CD4-positive, alpha-beta T cell treated with Interleukin-10 for 1 hour (primary cell): ENCODE data around the gene DEAF1.
A peak's percentile ranks its signal among the peaks of the same experiment; 100 is the strongest.
"Not testable (repeated sequence)": the region's sequence is repeated elsewhere in the genome, so short reads cannot be mapped to it uniquely, and the experiment has no call there.

Experiments used
- DNase-seq: peaks from one replicate; pipeline ENCODE4 v3.0.0-alpha.2; 2020

DEAF1 gene

DNA sequence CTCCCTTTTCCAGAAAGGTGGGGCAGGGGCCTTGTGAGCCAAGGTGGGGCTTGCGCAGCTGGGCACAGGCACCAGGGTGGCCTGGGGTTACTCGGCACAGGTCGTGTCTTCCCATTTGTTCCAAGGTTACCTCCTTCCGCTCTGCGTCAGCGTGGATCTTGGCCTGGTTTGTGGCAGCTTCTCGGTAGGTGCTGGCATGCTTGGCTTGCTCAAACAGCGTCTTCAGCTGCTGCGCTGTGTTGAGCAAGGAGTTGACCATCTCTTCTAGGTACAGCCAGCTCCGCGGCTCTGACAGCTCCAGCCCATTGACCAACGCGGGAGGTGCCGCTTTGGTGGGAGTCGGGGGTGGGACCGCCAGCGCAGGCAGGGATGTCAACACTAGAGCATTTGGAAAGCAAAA is 20.6 kb downstream of the DEAF1 start:
- no peak for DNase-seq

DNA sequence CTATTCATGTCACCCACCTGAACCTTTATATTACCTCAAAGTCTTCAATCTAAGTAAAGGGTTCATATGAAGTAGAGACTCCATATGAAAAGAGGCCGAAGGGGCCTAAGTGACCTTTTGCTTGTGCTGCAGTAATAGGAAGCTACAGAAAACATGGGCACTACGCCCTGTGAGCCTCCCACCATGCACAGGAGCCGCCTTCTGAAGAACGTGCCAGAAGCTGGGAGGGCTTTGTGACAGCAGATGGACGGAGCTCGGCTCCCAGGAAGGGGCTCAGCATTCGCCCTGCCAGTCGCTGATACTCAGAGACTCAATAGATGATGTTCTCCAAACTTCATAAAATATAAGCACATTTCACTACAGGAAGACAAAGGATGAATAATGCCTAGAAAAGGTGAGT is 21.2 kb downstream of the DEAF1 start:
- DNase-seq = no peak

DNA sequence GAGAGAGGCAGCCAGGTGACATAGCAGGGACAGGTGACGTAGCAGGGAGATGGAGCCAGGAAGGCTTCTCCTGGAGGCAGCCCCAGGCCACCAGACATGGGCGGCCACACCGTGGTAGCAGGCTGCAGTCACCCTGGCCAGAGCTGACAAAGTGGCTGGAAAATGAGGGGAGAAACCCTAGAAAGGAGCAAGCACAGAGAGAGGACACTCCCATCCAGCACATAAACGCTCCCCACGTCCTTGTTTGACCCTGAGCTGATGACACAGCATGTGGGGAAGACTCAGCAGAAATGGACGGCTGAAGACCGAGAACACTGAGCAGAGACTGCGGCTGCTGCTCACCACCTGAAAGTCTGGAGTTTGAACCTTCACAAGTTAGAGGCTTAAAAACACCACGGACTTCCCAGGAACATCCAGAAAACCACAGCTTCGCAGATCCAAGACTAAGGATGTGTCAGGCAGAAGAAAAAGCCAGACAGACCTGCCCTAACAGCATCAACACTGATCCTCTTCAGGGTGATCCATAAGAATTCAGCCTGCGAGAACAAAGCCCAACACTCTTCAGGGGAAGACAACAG is 29.2 kb downstream of the DEAF1 start:
- DNase-seq = no peak

DNA sequence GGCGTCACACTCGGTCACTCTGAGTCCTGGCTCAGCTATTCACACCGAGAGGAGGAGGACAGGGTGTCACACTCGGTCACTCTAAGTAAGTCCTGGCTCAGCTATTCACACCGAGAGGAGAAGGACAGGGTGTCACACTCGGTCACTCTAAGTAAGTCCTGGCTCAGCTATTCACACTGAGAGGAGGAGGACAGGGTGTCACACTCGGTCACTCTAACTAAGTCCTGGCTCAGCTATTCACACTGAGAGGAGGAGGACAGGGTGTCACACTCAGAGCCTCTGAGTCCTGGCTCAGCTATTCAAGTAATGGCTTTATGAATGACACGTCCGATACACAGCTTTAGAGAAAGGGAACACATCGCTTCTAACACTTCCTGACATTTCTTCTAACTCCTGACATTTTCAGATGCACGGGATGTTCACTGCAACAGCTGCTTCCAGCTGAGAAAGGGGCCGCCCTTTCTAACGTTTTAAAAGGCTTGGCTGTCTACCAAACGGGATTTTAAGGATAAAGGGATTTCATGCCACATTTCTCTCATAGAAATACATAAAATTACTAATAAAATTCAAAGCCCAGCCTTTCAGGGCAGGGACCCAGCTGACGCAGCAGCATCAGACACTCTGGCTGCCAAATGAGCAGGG is 29.8 kb downstream of the DEAF1 start:
- no peak for DNase-seq

GRCh38 chr11:662689-663274 is 32.2 kb downstream of the DEAF1 start:
- peak; percentile 42 for DNase-seq

DNA sequence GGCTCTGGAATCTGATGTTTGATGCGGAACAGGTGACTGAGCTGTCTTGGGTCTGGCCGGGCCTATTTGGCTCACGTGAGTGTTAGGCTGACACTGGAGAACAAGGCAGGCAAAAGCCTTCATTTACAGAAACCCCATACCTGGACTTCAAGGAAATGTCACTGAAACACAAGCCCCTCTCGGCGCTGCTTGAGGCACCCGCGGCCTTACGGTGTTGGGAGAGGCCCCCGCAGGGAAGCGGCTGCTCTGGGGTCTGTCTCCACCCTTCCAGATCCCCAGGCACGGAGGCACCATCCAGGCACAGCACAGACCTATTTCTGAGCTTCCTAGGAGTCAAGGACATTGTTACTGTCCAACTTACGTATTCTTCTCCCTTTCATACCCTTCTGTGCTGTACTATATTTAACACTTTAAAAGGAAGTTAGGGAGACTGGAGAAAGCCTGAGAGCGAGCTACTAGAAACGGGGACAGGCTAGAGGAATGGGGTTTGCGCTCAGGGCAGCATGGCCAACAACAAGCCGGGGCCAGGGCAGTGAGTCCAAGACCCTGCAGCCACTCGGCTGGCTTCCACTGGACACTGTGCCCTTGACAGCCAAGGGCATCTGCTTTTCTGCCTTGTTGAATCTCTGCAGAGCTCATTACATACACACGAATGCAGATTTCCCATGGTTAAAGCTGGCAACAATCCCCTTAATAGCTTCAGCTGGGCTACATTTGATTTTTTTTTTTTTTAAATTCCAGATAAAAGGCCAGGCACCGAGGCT is 34.2 kb downstream of the DEAF1 start:
- no peak for DNase-seq

DNA sequence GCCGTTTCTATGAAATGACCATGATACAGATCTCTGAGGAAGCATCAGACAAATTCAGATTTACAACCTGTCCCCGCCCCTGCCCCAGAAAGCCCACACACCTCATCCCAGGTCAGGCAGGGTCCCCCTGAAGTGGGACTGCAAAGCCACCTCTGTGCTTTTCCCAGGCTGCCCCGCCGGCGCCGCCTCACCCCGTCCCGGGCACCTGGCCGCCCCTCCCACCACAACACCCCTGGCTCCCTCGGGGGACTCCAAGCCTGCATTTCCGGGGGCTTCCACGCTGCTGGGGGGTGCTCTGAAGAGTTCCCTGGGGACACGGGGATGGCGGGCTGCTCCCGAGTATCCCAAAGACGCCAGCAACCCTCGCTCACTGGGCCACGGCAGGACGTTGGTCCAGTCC is 34.7 kb downstream of the DEAF1 start:
- DNase-seq = no peak

DNA sequence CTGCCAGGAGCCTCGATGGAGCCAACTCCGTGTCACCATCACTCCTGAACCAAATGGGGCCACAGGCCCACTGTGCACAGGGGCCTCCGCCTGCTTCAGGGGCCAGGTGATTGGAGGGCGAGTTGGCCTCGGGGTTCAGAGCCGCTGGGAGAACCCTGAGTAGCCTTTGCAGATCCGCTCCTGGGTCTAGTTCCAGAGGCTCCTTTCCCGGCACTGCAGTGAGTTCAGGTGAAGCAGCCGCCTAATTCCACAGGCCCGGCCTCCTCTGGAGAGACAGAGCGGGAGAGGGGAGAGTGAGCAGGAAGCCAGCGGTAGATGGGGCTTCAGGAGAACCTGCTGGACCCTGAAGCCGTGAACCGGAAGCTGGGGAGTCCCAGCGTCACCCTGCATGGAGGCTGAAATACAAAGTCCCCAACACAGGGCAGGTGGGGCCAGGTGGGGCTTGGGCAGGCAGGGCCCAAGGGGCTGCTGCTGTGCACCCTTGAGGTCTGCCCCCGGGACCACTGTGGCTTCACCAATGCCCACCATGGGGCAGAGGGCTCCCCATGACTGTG is 35.4 kb downstream of the DEAF1 start:
- DNase-seq = no peak

DNA sequence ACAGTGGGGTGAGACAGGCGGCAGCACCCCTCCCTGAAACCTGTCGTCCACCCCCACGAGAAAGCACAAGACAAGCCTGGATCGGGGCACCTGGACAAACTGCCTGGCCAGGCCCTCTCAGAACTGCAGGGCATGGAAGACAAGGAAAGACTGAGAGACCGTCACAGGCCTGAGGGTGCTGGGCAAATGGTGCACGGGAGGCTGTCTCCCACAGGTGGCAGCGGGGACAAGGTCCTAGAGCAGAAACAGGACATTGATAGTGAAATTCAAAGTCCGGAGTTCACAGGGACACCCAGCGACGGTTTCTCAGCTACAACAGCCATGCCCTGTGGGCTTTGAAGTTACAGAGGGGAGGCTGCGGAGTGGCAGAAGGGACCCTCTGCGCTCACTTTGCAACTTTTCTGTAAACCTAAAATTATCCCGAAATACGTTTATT is 37.3 kb downstream of the DEAF1 start:
- DNase-seq = no peak

DNA sequence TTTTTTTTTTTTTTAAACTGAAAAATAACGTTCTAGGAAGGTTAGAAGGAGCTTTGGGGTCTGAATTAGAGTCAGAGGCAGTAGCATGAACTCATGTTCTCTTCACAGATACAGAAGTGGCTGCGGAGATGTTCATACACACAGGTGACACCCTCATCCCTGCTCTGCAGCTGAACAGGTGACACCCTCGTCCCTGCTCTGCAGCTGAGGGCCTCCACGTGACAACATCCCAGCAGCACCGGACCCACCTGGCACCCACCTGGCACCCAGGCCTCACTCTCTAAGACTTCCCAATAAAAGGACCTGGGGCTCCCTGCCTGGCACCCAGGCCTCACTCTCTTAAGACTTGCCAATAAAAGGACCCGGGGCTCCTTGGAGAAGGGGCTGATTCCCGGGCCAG is 38.2 kb downstream of the DEAF1 start:
- no peak for DNase-seq

DNA sequence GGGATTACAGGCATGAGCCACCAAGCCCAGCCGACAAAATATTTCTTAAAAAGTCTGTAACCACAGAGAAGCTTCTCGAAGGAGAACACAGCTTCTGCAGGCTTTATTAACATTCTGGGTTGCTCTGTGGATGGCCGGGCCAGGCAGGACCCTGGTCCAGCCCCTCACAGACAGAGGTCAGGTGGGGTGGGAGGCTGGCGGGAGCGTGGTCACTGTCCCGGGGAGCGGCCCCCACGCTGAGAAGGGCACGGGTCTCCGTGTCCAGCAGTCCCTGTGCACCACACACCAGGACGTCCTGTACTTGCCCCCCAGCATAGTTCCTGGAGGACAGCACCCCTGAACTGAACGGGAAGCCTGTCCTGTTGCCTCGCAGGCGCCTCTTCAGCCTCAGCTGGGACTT is 38.6 kb downstream of the DEAF1 start:
- DNase-seq = no peak

GRCh38 chr11:655036-655726 is 39.8 kb downstream of the DEAF1 start:
- DNase-seq = no peak

DNA sequence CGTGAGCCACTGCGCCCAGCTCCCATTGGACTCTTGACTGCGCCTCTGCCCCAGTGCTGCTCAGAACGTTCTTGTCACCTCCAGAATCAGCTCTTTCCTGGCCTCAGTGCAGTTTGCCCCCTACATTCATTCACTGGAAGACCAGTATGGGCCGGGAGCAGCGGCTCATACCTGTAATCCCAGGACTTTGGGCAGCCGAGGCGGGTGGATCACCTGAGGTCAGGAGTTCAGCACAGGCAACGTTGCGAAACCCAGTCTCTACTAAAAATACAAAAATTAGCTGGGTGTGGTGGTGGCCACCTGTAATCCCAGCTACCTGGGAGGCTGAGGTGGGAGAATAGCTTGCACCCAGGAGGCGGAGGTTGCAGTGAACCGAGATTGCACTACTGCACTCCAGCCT is 40.6 kb downstream of the DEAF1 start:
- not testable (repeated sequence) for DNase-seq

DNA sequence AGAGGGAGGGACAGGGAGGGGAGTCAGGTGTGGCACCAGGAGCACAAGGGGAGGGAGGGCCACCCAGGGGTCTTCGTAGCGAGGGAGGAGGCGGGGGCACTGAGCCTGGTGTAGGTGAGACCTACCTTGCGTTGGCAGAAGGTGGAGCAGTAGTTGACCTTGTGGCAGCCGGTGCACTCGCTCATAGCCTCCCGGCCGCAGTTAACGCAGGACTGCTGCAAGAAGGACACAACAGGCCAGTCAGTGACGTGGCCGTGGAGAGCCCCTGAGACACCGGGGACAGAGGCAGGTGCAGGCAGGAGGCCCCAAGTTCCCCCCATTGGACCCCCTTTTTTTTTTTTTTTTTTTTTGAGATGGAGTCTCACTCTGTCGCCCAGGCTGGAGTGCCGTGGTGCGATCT is 41.2 kb downstream of the DEAF1 start:
- DNase-seq = no peak

DNA sequence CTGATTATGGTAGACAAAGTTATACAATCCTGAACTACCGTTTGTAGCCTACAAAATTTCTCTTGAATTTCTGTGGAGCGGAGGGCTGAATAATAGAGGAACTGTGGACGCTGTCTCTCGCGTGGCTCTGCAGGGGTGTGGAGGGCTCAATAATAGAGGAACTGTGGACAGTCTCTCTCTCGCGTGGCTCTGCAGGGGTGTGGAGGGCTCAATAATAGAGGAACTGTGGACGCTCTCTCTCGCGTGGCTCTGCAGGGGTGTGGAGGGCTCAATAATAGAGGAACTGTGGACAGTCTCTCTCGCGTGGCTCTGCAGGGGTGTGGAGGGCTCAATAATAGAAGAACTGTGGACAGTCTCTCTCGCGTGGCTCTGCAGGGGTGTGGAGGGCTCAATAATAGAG is 41.9 kb downstream of the DEAF1 start:
- not testable (repeated sequence) for DNase-seq

DNA sequence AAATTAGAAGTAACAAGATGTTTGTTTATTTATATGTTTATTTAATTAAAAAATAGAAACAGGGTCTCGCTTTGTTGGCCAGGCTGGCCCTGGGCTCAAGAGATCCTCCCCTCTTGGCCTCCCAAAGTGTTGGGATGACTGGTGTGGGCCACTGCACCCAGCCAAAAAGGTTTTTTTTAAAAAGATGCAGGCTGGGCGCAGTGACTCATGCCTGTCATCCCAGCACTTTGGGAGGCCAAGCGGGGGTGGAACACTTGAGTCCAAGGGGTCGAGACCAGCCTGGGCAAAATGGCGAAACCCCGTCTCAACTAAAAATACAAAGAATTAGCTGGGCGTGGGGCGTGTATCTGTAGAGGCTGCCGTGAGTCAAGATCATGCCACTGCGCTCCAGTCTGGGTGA is 44.5 kb downstream of the DEAF1 start:
- no peak for DNase-seq

DNA sequence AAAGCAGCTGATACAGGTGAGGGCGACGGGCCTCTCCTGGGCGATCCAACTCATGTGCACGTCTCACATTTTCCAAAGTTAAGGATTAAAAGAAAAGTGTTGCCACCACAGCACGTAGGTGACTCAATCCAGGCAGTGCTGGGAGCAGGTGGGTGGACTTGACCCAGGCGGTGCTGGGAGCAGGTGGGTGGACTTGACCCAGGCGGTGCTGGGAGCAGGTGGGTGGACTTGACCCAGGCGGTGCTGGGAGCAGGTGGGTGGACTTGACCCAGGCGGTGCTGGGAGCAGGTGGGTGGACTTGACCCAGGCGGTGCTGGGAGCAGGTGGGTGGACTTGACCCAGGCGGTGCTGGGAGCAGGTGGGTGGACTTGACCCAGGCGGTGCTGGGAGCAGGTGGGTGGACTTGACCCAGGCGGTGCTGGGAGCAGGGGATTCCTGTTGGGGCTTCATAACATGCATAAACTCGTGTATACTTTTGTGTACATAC is 47.3 kb downstream of the DEAF1 start:
- DNase-seq = not testable (repeated sequence)

DNA sequence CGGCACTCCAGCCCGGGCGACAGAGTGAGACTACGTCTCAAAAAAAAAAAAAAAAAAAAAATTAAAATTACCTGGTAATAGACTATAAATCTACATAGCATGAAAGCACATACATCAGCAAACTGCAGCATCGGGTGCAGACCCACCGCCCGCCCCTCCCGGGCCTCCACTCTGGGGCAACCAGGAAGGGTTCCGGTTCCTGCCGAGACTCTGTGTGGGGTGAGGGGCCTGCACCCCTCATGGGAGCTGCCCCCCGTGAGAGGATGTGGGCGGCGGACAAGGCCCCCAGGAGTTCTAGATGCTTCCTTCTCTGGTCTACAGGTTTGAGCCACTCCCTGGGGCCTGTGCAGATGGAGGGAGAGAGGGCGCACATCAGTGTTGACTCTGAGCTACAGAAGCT is 48.8 kb downstream of the DEAF1 start:
- no peak for DNase-seq

DNA sequence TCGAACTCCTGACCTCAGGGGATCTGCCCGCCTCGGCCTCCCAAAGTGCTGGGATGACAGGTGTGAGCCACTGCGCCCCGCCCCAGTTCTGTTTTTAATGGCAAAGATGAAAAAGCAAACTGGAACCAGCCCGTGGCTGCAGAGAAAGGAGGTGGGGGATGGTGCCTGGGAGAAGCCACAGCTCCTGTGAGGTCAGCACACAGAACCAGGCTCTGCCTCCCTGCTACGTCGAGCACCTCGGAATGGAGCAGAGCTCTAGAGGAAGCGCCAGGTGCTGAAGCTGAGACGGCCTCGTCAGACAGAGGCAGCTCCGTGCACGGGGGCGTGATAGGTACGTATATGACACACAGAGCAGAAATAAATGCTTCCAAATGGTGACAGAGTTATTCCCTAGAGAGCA is 49.5 kb downstream of the DEAF1 start:
- no peak for DNase-seq

DNA sequence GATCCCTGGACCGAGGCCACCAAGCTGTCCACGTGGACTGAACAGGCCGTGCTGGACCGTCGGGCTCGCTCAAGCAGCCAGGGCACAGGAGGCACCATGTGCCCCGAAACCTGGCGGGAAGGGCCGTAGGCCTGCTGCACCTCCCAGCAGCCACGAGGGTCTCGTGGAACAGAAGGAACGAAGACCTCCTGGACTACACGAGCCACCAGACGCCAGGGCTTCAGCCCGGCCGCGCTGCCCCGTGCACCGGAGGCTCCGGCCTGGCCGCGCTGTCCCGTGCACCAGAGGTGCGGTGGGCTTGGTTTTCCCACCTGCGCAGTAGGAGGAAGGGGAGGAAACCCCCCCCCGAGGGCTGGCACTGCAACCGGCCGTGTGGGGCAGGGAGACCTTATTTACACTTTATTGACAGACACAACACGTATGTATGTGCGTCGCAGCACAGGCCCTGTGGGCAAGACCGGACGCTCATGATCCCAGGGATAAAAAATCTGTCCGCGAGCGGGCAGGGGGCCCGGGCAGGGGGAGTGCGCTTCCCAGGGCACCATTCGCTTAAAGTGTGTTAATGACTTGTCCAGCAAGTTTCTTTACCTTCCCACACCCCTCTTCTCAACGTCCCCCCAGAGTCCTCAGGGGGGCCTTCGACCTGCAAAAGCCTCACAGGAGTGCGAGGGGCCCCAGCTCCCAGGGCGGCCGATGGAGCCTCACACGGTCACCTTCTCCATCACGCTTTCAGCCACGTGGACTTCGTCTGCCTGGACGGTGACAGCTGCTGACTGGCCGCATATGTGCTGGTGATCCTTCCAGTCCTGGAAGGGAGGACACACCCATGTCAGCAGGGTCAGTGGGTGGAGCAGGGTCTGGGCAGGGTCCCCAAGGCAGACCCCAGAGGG is 50.9 kb downstream of the DEAF1 start:
- DNase-seq = no peak

DNA sequence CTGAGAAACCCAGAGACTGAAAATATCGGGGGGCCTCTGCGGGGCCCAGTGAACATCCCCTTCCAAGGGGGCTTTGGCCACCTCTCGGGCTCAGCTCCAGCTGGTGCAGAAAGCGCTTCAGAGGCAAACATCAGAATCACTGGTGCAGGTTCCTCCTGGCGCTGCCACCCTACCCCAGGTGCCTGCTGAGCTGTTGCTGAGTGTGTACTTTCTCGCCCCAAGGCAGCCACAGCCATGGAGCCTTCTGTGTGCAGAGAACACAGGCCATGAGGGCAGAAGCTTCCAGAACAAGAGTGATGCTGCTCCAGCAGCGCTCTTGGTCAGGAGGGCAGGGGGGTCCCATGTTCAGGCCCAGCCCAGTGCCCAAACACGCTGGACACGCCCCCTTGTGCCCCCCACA is 51.7 kb downstream of the DEAF1 start:
- no peak for DNase-seq
